Endothelial cell (in vitro differentiated cells): ENCODE measurements around the gene SPARCL1. TPM values are rescaled to one million over a fixed set of nuclear protein-coding genes. Genes with fewer than 3 reads are reported as not detected.

ENCODE experiments used
- DNase-seq: peaks from one replicate; pipeline ENCODE4 v3.0.0; 2021; ENCODE audit warnings: low spot score
- H3K27ac Mint-ChIP-seq: one replicate; pipeline ENCODE4 v1.8.0; 2021; ENCODE audit warnings: mixed read lengths, inconsistent platforms; ENCODE audit not compliant: unreplicated experiment
- H3K27me3 Mint-ChIP-seq: one replicate; pipeline ENCODE4 v1.8.0; 2021; ENCODE audit warnings: mild to moderate bottlenecking, moderate library complexity, mixed read lengths, inconsistent platforms; ENCODE audit not compliant: unreplicated experiment
- H3K36me3 Mint-ChIP-seq: one replicate; pipeline ENCODE4 v1.8.0; 2021; ENCODE audit warnings: mild to moderate bottlenecking, low read depth, mixed read lengths, inconsistent platforms; ENCODE audit not compliant: unreplicated experiment
- H3K4me1 Mint-ChIP-seq: one replicate; pipeline ENCODE4 v1.8.0; 2021; ENCODE audit warnings: mild to moderate bottlenecking, mixed read lengths, inconsistent platforms; ENCODE audit not compliant: unreplicated experiment
- H3K4me3 Mint-ChIP-seq: one replicate; pipeline ENCODE4 v1.8.0; 2021; ENCODE audit warnings: mild to moderate bottlenecking, mixed read lengths, inconsistent platforms; ENCODE audit not compliant: unreplicated experiment
- H3K9me3 Mint-ChIP-seq: one replicate; pipeline ENCODE4 v1.8.0; 2021; ENCODE audit warnings: mixed read lengths, inconsistent platforms; ENCODE audit not compliant: unreplicated experiment
- total RNA-seq: library from RNA; stranded (reverse); fragmentation: NEBNext Ultra II Directional; extraction: Animal tissue kit (Norgen Biotek cat#: 25700); gene quantifications from one replicate; pipeline ENCODE4 v1.2.1, GENCODE V29; 2021; ENCODE audit not compliant: unreplicated experiment
- TF ChIP-seq, protein P1 (sequence below): fragments of 200-600 bp; sonication (generic); IDR thresholded peaks from one replicate; pipeline ENCODE4 v1.5.0; 2021; ENCODE audit warnings: antibody characterized with exemption; ENCODE audit not compliant: unreplicated experiment

The SPARCL1 gene
- total RNA-seq, 1 donor from 2014 or later: 3.3 TPM

GRCh38 chr4:87570290-87570805, 41.2 kb upstream of the SPARCL1 start:
- peaks cover 5% of the 10 kb centered on the region for H3K4me1 Mint-ChIP-seq
- TF ChIP-seq, protein P1, sequence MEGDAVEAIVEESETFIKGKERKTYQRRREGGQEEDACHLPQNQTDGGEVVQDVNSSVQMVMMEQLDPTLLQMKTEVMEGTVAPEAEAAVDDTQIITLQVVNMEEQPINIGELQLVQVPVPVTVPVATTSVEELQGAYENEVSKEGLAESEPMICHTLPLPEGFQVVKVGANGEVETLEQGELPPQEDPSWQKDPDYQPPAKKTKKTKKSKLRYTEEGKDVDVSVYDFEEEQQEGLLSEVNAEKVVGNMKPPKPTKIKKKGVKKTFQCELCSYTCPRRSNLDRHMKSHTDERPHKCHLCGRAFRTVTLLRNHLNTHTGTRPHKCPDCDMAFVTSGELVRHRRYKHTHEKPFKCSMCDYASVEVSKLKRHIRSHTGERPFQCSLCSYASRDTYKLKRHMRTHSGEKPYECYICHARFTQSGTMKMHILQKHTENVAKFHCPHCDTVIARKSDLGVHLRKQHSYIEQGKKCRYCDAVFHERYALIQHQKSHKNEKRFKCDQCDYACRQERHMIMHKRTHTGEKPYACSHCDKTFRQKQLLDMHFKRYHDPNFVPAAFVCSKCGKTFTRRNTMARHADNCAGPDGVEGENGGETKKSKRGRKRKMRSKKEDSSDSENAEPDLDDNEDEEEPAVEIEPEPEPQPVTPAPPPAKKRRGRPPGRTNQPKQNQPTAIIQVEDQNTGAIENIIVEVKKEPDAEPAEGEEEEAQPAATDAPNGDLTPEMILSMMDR: no peak
- DNase-seq: no peak
- no peaks in the 10 kb centered on the region for H3K36me3 Mint-ChIP-seq
- no peak overlapping the region for H3K27ac Mint-ChIP-seq
- no peaks in the 10 kb centered on the region for H3K27me3 Mint-ChIP-seq
- H3K9me3 Mint-ChIP-seq: no peaks in the 10 kb centered on the region
- H3K4me3 Mint-ChIP-seq: no peak overlapping the region

DNA sequence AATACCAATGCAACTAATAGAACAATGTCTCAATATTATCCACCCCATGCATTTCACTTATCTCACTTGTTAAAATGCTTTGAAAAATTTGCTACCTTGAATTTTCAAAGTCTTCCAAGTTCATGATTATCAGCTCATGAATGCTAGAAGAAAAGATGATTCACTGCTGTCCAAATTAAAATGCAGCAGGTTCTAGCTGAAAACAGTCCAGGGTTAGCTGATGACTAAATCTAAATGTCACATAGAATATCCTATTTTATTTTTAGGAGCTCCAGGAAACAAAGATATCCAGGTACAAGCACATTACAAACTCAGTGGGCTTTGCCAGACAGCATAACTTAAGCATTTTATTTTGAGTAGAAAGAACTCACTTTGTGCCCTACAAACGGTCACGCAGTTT, 38.0 kb upstream of the SPARCL1 start:
- Mint-ChIP-seq H3K27ac (no peak overlapping the region), H3K36me3 (no peaks in the 10 kb centered on the region), H3K9me3 (no peaks in the 10 kb centered on the region), H3K27me3 (no peaks in the 10 kb centered on the region), H3K4me3 (no peak overlapping the region), H3K4me1 (peaks cover 6% of the 10 kb centered on the region)
- DNase-seq: no peak
- TF ChIP-seq, protein P1: no peak

DNA sequence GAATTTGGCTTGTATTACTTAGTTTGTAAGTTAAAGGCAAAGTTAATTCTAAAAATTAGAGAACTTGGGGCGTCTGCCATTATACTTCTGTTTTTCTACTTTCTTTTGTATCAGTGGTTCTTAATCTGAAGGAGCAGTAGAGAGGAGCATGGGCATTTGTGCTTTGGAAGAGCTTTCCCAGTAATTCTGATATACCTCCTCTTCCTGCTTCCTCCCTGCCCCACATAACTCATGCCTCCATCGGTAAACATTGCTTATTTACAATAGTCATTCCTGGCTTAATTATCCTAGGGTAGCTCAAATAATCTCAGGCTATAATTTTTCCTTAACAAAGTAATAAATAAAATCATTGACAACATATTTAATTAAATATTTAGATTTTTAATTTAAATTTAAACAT, 37.1 kb upstream of the SPARCL1 start:
- no peaks in the 10 kb centered on the region for H3K27me3 Mint-ChIP-seq
- H3K4me3 Mint-ChIP-seq: no peak overlapping the region
- no peak overlapping the region for H3K27ac Mint-ChIP-seq
- no peaks in the 10 kb centered on the region for H3K9me3 Mint-ChIP-seq
- TF ChIP-seq, protein P1: no peak
- DNase-seq: no peak
- peaks cover 6% of the 10 kb centered on the region for H3K4me1 Mint-ChIP-seq
- no peaks in the 10 kb centered on the region for H3K36me3 Mint-ChIP-seq

- H3K27me3 Mint-ChIP-seq: no peaks in the 10 kb centered on the region
- no peak overlapping the region for H3K4me3 Mint-ChIP-seq
- TF ChIP-seq, protein P1: no peak
- H3K27ac Mint-ChIP-seq: no peak overlapping the region
- H3K9me3 Mint-ChIP-seq: no peaks in the 10 kb centered on the region
- no peak for DNase-seq
- no peaks in the 10 kb centered on the region for H3K36me3 Mint-ChIP-seq
- peaks cover 6% of the 10 kb centered on the region for H3K4me1 Mint-ChIP-seq
These were observed 36.6 kb upstream of the SPARCL1 start for GRCh38 chr4:87565746-87566145.

- Mint-ChIP-seq H3K36me3 (no peaks in the 10 kb centered on the region), H3K4me1 (peaks cover 4% of the 10 kb centered on the region), H3K9me3 (no peaks in the 10 kb centered on the region), H3K27me3 (no peaks in the 10 kb centered on the region), H3K27ac (no peak overlapping the region), H3K4me3 (no peak overlapping the region)
- TF ChIP-seq, protein P1: no peak
- no peak for DNase-seq
These were observed 31.6 kb upstream of the SPARCL1 start for GRCh38 chr4:87560802-87561201.
